Activated naive CD4-positive, alpha-beta T cell treated with anti-CD3 and anti-CD28 coated beads for 36 hours (primary cell): ENCODE data around the gene VN1R4. TPM values are rescaled to one million over a fixed set of nuclear protein-coding genes. Genes with fewer than 3 reads are reported as not detected.
"Not testable (repeated sequence)": the region's sequence is repeated elsewhere in the genome, so short reads cannot be mapped to it uniquely, and the experiment has no call there.

ENCODE experiments used
- CTCF ChIA-PET: fragments of 350-600 bp; sonication (Branson Sonifier 250); formaldehyde crosslinking; loops from one replicate; lab custom pipeline; 2021; ENCODE audit warnings: antibody characterized with exemption; lab: Charles Lee
- DNase-seq: peaks from one replicate; pipeline ENCODE4 v3.0.0-alpha.2; 2020
- H3K27ac Mint-ChIP-seq: one replicate; pipeline ENCODE4 v1.8.0; 2021; ENCODE audit warnings: mild to moderate bottlenecking, mixed read lengths
- H3K27me3 Mint-ChIP-seq: one replicate; pipeline ENCODE4 v1.8.0; 2021; ENCODE audit warnings: low read depth, mixed read lengths
- H3K36me3 Mint-ChIP-seq: one replicate; pipeline ENCODE4 v1.8.0; 2021; ENCODE audit warnings: low read depth, mixed read lengths
- H3K4me1 Mint-ChIP-seq: one replicate; pipeline ENCODE4 v1.8.0; 2021; ENCODE audit warnings: low read depth, mixed read lengths
- H3K4me3 Mint-ChIP-seq: one replicate; pipeline ENCODE4 v1.8.0; 2021; ENCODE audit warnings: mild to moderate bottlenecking, moderate library complexity, mixed read lengths
- H3K9me3 Mint-ChIP-seq: one replicate; pipeline ENCODE4 v1.8.0; 2021; ENCODE audit warnings: mixed read lengths
- intact Hi-C: fragments of 100-400 bp; cut with micrococcal nuclease; formaldehyde crosslinking; loops from one replicate; pipeline ENCODE4 v1.15.1; 2023
- total RNA-seq, 2 experiments: library from RNA; stranded (reverse); gene quantifications; one replicate each; pipeline ENCODE4 v1.2.3, GENCODE V29; 2021

The VN1R4 gene, protein sequence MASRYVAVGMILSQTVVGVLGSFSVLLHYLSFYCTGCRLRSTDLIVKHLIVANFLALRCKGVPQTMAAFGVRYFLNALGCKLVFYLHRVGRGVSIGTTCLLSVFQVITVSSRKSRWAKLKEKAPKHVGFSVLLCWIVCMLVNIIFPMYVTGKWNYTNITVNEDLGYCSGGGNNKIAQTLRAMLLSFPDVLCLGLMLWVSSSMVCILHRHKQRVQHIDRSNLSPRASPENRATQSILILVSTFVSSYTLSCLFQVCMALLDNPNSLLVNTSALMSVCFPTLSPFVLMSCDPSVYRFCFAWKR
- not detected for total RNA-seq

DNA sequence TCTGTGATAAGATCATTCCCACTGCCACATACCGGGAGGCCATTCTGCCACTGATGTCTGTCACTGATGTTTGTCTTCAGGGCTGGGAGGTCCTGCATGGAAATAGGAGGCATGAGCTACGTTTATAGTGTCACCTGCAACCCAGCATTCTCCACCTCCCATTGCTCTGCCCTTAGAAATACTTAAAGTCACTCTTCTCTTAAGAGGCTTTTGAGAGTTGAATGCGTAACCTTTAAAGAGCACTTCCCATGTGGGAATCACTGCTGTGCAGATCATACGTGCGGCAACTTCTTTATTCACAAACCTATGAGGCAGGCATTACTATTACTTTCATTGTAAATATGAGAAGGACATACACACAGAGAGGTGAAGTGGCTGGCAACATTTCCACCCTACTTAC lies at the start of gene VN1R4:
Gene VN1R4, minus strand, starts transcription at position 101 of the 400 bp plus-strand sequence. Its CDS starts 58 bp downstream, at position 43.
- DNase-seq, CTCF ChIA-PET, intact Hi-C loops, H3K4me3 Mint-ChIP-seq, H3K27ac Mint-ChIP-seq, H3K27me3 Mint-ChIP-seq, H3K4me1 Mint-ChIP-seq: not testable (repeated sequence)
- H3K9me3 Mint-ChIP-seq = peaks cover 42% of the 10 kb centered on the region
- H3K36me3 Mint-ChIP-seq = peaks cover 12% of the 10 kb centered on the region

DNA sequence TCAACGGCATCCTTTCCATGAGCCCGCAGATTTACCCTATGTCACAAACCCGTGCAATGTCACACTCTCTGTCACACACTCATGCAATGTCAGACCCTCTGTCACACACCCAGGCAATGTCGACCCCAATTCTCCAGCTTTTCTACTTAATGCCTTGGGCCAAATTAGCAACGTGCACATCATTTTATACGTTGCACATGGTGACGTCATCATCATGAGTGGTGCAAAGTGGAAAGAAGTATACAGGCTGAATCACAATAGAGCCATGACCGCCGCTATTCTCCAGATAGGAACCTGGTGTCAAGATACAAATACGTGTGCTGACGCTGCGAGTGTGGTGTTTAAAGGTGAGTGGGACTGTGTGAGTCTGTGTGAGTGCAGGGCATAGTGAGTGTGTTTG lies 44.4 kb upstream of the VN1R4 start:
- DNase-seq = no peak
- Mint-ChIP-seq H3K27ac (no peak overlapping the region), H3K36me3 (peaks cover 16% of the 10 kb centered on the region), H3K9me3 (peaks cover 38% of the 10 kb centered on the region), H3K27me3 (peaks cover 31% of the 10 kb centered on the region), H3K4me1 (no peaks in the 10 kb centered on the region), H3K4me3 (no peak overlapping the region)
- CTCF ChIA-PET = no interaction called here
- intact Hi-C loops = no loop called here

DNA sequence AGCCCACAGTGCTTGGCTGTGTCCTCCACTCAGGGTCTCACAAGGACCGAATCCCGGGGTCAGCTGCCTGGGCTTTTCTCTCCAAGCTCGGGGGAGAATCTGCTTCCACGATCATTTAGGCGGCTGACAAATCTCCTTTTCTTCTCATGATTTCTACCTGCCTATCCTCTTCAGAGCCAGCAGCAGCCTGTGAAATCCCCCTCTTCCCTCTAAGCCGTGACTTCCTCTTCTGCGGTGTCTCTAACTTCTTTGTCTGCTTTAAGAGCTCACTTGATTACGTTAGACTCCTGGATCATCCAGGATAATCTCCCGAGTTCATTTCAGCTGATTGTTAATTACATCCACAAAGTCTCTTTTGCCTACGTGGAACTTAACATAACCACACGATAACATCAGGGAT lies 43.5 kb upstream of the VN1R4 start:
- Mint-ChIP-seq H3K36me3 (peaks cover 18% of the 10 kb centered on the region), H3K4me1 (no peaks in the 10 kb centered on the region), H3K9me3 (peaks cover 38% of the 10 kb centered on the region), H3K4me3 (no peak overlapping the region), H3K27ac (no peak overlapping the region), H3K27me3 (peaks cover 39% of the 10 kb centered on the region)
- CTCF ChIA-PET = no interaction called here
- no peak for DNase-seq
- intact Hi-C loops = no loop called here

DNA sequence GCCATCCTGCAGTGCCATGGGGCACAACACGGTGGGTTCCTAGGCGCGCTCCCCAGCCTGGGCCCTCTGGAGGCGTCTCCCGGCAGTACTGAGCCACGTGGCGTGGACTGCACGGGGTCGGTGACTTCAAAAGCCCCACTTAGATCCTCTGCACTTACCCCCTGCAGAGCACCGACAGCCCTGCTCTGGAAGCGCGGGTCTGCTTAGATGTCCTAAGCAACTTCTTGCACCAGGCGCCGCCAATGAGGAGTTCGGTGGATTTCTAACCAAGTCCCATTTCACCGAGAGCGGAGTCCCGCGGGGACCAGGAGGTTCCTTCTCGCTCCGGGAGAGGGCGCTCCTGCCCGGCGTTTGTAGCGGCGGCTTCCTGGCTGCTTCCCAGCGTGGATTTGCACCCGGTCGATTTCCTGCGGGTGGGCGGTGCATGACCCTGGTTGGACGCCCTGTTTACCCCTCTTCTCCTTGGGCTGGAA lies 40.9 kb upstream of the VN1R4 start:
- H3K27me3 Mint-ChIP-seq = peaks cover 36% of the 10 kb centered on the region
- no peaks in the 10 kb centered on the region for H3K4me1 Mint-ChIP-seq
- H3K4me3 Mint-ChIP-seq = no peak overlapping the region
- intact Hi-C loops = no loop called here
- peaks cover 15% of the 10 kb centered on the region for H3K36me3 Mint-ChIP-seq
- peaks cover 36% of the 10 kb centered on the region for H3K9me3 Mint-ChIP-seq
- peak; percentile 8 for DNase-seq
- CTCF ChIA-PET = no interaction called here
- no peak overlapping the region for H3K27ac Mint-ChIP-seq

DNA sequence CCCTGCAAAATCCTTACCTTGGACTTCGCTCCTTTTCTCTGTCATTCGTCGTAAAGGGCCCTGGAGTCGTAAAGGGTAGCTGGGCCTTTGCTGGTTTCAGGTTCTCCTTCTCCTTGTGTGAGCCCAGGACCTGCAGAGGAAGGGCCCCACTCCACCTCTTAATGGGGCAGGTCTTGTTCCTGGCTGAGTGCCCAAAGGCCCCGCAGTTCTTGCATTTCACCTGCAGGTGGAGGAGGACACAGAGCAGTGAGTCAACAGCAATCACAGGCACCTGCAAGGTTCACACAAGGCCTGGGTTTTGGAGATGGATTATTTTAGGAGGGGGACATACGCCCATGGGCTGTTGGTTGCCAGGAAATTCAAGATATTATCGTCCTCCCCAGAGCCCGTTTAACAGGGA lies 33.8 kb upstream of the VN1R4 start:
- intact Hi-C loops, DNase-seq, H3K4me3 Mint-ChIP-seq, H3K27me3 Mint-ChIP-seq, H3K4me1 Mint-ChIP-seq, H3K36me3 Mint-ChIP-seq, CTCF ChIA-PET, H3K27ac Mint-ChIP-seq: not testable (repeated sequence)
- peaks cover 16% of the 10 kb centered on the region for H3K9me3 Mint-ChIP-seq

DNA sequence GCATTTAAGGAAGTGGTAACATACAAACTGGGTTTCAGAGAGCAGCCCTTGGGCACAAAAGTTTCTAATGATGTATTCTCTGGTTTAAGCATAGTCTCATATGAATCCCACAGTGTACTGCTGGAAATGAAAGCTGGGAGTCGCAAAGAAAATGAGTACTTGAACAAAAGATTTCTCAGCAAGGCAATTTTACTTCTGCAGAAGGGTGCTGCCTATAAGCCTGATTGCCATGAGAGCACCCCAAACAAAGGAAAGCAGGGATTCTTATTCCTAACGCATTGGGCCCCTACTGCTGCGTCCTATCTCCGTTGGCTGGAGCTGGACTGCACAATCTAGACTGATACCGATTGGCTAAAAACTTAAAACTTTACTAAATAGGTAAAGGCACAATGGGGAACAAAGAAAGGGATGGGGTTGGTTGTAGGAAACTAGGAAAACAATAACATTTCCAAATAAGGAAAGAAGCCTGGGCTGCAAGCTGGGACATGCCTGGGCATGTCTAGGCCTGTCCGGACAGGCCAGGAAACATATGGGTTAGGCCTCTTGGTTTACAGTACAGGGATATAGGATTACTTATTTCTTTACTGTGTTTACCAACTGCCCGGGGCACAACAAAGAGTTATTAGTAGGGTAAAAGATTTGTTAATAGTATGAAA lies 27.4 kb upstream of the VN1R4 start:
- intact Hi-C loops = no loop called here
- Mint-ChIP-seq H3K4me3 (no peak overlapping the region), H3K27ac (peak overlapping the region; percentile 63), H3K36me3 (peaks cover 12% of the 10 kb centered on the region), H3K4me1 (no peaks in the 10 kb centered on the region), H3K9me3 (peaks cover 49% of the 10 kb centered on the region), H3K27me3 (no peaks in the 10 kb centered on the region)
- CTCF ChIA-PET = no interaction called here
- DNase-seq = no peak

DNA sequence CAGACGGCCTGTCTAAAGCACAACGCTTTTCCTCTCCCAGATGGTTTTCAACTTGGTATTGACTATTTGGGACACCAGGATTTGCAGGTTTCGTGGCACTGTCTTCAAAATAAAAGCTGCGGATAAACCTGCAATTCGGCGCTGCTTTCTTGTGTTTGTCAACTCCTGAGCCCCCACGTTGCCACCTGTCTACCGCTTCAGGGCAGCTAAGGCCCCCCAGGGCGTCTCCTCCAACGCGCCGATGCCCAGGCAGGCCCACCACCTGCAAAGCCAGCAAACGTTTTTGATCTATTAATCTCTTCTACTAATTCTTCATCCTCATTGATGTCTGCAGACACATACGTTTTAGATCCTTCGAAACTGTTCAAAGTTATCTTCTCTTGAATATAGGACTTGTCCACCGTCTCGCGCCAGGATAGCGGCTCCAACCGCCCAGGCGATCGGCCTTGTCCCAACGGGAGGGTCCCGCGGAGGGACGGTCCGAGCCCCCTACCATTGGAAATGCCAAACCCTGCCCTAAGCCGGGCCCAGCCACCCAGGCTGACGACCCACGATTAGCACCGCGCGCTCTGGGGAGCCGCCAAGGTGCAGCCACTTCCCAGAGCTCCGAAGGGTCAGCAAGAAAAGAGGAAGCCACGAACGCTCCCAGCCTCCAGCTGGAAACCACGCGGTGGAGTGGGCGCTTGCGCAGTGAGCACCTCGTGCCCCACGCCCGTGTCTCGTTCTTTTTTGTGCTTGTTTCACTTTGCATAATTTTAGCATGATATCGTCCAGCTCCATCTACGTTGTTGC lies 23.4 kb upstream of the VN1R4 start:
- CTCF ChIA-PET = no interaction called here
- no peaks in the 10 kb centered on the region for H3K4me1 Mint-ChIP-seq
- no peaks in the 10 kb centered on the region for H3K27me3 Mint-ChIP-seq
- no peak overlapping the region for H3K27ac Mint-ChIP-seq
- peaks cover 16% of the 10 kb centered on the region for H3K36me3 Mint-ChIP-seq
- intact Hi-C loops = no loop called here
- H3K9me3 Mint-ChIP-seq = peaks cover 49% of the 10 kb centered on the region
- no peak overlapping the region for H3K4me3 Mint-ChIP-seq
- no peak for DNase-seq

DNA sequence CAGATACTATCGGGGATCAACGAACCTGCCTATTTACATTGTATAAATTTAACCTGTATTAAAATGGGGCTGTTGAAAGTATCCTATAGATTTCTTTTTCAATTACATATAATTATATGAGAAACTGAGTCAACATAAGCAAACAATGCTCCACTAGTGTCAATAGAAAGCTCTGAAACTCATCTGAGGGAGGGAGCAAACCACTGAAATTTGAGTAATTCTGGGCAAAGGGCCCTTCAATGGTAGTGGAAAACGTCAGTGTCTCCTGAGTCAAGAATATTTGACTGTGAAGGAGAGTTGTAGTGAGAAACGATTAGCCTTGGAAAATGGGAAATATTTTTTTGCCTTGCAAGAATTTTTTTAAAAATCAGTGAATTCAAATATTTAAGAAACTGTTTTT lies 17.6 kb upstream of the VN1R4 start:
- no peak for DNase-seq
- peaks cover 6% of the 10 kb centered on the region for H3K36me3 Mint-ChIP-seq
- CTCF ChIA-PET = no interaction called here
- no peaks in the 10 kb centered on the region for H3K27me3 Mint-ChIP-seq
- peaks cover 17% of the 10 kb centered on the region for H3K9me3 Mint-ChIP-seq
- no peak overlapping the region for H3K4me3 Mint-ChIP-seq
- no peaks in the 10 kb centered on the region for H3K4me1 Mint-ChIP-seq
- H3K27ac Mint-ChIP-seq = no peak overlapping the region
- intact Hi-C loops = no loop called here

DNA sequence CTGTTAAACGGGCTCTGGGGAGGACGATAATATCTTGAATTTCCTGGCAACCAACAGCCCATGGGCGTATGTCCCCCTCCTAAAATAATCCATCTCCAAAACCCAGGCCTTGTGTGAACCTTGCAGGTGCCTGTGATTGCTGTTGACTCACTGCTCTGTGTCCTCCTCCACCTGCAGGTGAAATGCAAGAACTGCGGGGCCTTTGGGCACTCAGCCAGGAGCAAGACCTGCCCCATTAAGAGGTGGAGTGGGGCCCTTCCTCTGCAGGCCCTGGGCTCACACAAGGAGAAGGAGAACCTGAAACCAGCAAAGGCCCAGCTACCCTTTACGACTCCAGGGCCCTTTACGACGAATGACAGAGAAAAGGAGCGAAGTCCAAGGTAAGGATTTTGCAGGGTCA lies 14.4 kb upstream of the VN1R4 start:
- CTCF ChIA-PET, H3K36me3 Mint-ChIP-seq, H3K4me1 Mint-ChIP-seq, H3K4me3 Mint-ChIP-seq, H3K27ac Mint-ChIP-seq, intact Hi-C loops, H3K27me3 Mint-ChIP-seq: not testable (repeated sequence)
- DNase-seq = peak; percentile 12
- H3K9me3 Mint-ChIP-seq = peaks cover 12% of the 10 kb centered on the region

DNA sequence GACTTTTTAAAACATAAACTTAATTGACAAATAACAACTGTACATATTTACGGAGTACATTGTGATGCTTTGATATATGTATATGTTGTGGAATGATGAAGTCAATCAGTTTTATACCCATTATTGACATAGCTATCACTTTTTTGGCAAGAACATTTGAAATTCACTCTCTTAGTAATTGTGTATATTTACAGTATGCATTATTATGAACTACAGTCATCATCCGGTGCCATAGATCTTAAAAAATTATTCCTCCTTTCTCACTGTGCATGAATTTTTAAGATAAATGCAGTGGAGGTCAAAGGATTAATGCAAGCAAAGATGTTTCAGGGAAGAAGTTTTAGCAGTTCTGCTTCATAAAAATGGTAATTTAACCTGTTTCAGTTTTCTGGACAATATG lies 8.0 kb upstream of the VN1R4 start:
- no peaks in the 10 kb centered on the region for H3K4me1 Mint-ChIP-seq
- DNase-seq = no peak
- H3K36me3 Mint-ChIP-seq = peaks cover 4% of the 10 kb centered on the region
- intact Hi-C loops = no loop called here
- H3K27me3 Mint-ChIP-seq = peaks cover 2% of the 10 kb centered on the region
- H3K9me3 Mint-ChIP-seq = peaks cover 29% of the 10 kb centered on the region
- no peak overlapping the region for H3K4me3 Mint-ChIP-seq
- CTCF ChIA-PET = no interaction called here
- no peak overlapping the region for H3K27ac Mint-ChIP-seq

DNA sequence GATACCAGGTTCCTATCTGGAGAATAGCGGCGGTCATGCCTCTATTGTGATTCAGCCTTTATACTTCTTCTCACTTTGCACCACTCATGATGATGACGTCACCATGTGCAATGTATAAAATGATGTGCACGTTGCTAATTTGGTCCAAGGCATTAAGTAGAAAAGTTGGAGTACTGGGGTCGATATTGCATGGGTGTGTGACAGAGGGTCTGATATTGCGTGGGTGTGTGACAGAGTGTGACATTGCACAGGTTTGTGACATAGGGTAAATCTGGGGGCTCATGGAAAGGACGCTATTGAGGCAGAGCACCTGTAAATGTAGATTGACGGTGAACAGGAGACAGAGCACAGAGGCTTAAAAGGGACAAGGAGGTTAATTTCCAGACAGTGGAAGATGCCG lies 4.5 kb upstream of the VN1R4 start:
- Mint-ChIP-seq H3K36me3 (peaks cover 9% of the 10 kb centered on the region), H3K4me1 (no peaks in the 10 kb centered on the region), H3K27me3 (peaks cover 2% of the 10 kb centered on the region), H3K27ac (no peak overlapping the region), H3K9me3 (peaks cover 32% of the 10 kb centered on the region), H3K4me3 (no peak overlapping the region)
- intact Hi-C loops = no loop called here
- DNase-seq = no peak
- CTCF ChIA-PET = no interaction called here

DNA sequence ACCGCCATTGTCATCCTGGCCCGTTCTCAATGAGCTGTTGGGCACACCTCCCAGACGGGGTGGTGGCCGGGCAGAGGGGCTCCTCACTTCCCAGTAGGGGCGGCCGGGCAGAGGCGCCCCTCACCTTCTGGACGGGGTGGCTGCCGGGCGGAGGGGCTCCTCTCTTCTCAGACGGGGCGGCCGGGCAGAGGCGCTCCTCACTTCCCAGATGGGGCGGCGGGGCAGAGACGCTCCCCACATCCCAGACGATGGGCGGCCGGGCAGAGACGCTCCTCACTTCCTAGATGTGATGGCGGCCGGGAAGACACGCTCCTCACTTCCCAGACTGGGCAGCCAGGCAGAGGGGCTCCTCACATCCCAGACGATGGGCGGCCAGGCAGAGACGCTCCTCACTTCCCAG lies 2.3 kb upstream of the VN1R4 start:
- DNase-seq, H3K27me3 Mint-ChIP-seq, H3K27ac Mint-ChIP-seq, CTCF ChIA-PET, intact Hi-C loops, H3K4me1 Mint-ChIP-seq, H3K4me3 Mint-ChIP-seq: not testable (repeated sequence)
- Mint-ChIP-seq H3K36me3 (peaks cover 12% of the 10 kb centered on the region), H3K9me3 (peaks cover 44% of the 10 kb centered on the region)
